MM.1S (cell line): Measurements from ENCODE around the gene AQP5.

ENCODE experiments used
- DNase-seq: peaks from one replicate; pipeline ENCODE4 v3.0.0-alpha.2; 2015
- H2AFZ ChIP-seq: fragments of 300-600 bp; sonication (generic); 2 replicates; pipeline ENCODE4 v1.6.0; 2016; ENCODE audit warnings: antibody characterized with exemption, low read length
- H3F3A ChIP-seq: fragments of 300-600 bp; sonication (generic); 2 replicates; pipeline ENCODE4 v1.6.1; 2016; ENCODE audit warnings: mild to moderate bottlenecking, antibody characterized with exemption, low read length, moderate library complexity, mixed read lengths; ENCODE audit not compliant: insufficient read depth
- H3K27ac ChIP-seq: fragments of 300-600 bp; sonication (generic); 2 replicates; pipeline ENCODE4 v1.5.1; 2016; ENCODE audit warnings: mild to moderate bottlenecking, low read length
- H3K27me3 ChIP-seq: fragments of 300-600 bp; sonication (generic); replicated peaks from 2 replicates; pipeline ENCODE4 v1.6.0; 2016; ENCODE audit warnings: low read length; ENCODE audit not compliant: insufficient read depth
- H3K36me3 ChIP-seq: fragments of 300-600 bp; sonication (generic); replicated peaks from 2 replicates; pipeline ENCODE4 v1.6.1; 2016; ENCODE audit warnings: mild to moderate bottlenecking, low read length, mixed read lengths; ENCODE audit not compliant: insufficient read depth
- H3K4me1 ChIP-seq: fragments of 300-600 bp; sonication (generic); 2 replicates; pipeline ENCODE4 v1.6.1; 2016; ENCODE audit warnings: low read length, mixed read lengths
- H3K4me2 ChIP-seq: fragments of 300-600 bp; sonication (generic); 2 replicates; pipeline ENCODE4 v1.6.0; 2016; ENCODE audit warnings: low read depth, low read length
- H3K4me3 ChIP-seq: fragments of 300-600 bp; sonication (generic); 2 replicates; pipeline ENCODE4 v1.5.1; 2016; ENCODE audit warnings: low read length, mixed read lengths
- H3K79me2 ChIP-seq: fragments of 300-600 bp; sonication (generic); 2 replicates; pipeline ENCODE4 v1.6.1; 2016; ENCODE audit warnings: mixed run types, low read length, mixed read lengths
- H3K9ac ChIP-seq: fragments of 300-600 bp; sonication (generic); 2 replicates; pipeline ENCODE4 v1.6.1; 2016; ENCODE audit warnings: low read length, mixed read lengths
- H3K9me2 ChIP-seq: fragments of 300-600 bp; sonication (generic); replicated peaks from 2 replicates; pipeline ENCODE4 v1.6.1; 2016; ENCODE audit warnings: mild to moderate bottlenecking, low read length, mixed read lengths; ENCODE audit not compliant: insufficient read depth
- H3K9me3 ChIP-seq: fragments of 300-600 bp; sonication (generic); replicated peaks from 2 replicates; pipeline ENCODE4 v1.6.1; 2016; ENCODE audit warnings: mild to moderate bottlenecking, low read length, mixed read lengths; ENCODE audit not compliant: insufficient read depth
- H4K20me1 ChIP-seq: fragments of 300-600 bp; sonication (generic); 2 replicates; pipeline ENCODE4 v1.6.1; 2016; ENCODE audit warnings: mild to moderate bottlenecking, low read length, moderate library complexity, mixed read lengths; ENCODE audit not compliant: insufficient read depth
- CTCF ChIP-seq: fragments of 300-600 bp; sonication (generic); IDR thresholded peaks from 2 replicates; pipeline ENCODE4 v1.5.1; 2016; ENCODE audit warnings: antibody characterized with exemption, low read length, mixed read lengths
- EZH2 ChIP-seq: fragments of 300-600 bp; sonication (generic); optimal IDR thresholded peaks from 2 replicates; pipeline ENCODE3; 2017; ENCODE audit warnings: low read depth, mild to moderate bottlenecking, antibody characterized with exemption, low read length, mixed read lengths
- EZH2phosphoT487 ChIP-seq: fragments of 300-600 bp; sonication (generic); IDR thresholded peaks from 2 replicates; pipeline ENCODE4 v1.6.1; 2018; ENCODE audit warnings: antibody characterized with exemption, low read length

Gene AQP5

GRCh38 chr12:49952391-49953055 lies 9.1 kb upstream of the AQP5 start:
- Histone ChIP-seq H3K27me3 (peaks cover 32% of the 10 kb centered on the region), H3F3A (no peaks in the 10 kb centered on the region), H3K4me2 (no peak overlapping the region), H3K27ac (no peak overlapping the region), H3K4me3 (no peak overlapping the region), H3K4me1 (no peaks in the 10 kb centered on the region), H3K9ac (no peak overlapping the region), H3K79me2 (no peaks in the 10 kb centered on the region), H2AFZ (no peak overlapping the region), H3K36me3 (no peaks in the 10 kb centered on the region), H3K9me2 (no peaks in the 10 kb centered on the region), H4K20me1 (no peaks in the 10 kb centered on the region), H3K9me3 (no peaks in the 10 kb centered on the region)
- TF ChIP-seq EZH2 (no peak), CTCF (no peak), EZH2phosphoT487 (no peak)
- no peak for DNase-seq

DNA sequence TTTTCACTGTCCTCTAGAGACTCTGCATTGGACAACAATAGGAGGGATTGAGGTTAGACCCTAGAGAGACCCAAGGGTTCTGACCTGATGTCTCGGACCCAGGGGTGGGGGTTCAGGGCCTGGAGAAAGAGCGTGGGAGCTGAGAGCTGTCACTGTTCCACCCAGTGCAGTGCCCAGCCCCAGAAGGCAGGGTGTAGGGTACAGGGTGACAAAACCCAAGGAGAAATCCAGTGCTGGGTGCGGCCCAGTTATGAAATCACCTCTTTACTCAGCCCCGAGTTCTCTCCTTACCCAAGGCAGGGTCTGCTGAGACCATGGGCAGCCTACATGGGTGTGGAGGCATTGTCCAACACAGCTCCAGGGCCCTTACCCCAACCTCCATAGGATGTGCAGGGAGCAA lies 8.5 kb upstream of the AQP5 start:
- Histone ChIP-seq H2AFZ (no peak overlapping the region), H3K9ac (no peak overlapping the region), H3F3A (no peaks in the 10 kb centered on the region), H3K4me3 (no peak overlapping the region), H3K4me1 (no peaks in the 10 kb centered on the region), H3K27me3 (peaks cover 38% of the 10 kb centered on the region), H3K79me2 (no peaks in the 10 kb centered on the region), H3K9me2 (no peaks in the 10 kb centered on the region), H3K9me3 (no peaks in the 10 kb centered on the region), H4K20me1 (no peaks in the 10 kb centered on the region), H3K36me3 (no peaks in the 10 kb centered on the region), H3K27ac (no peak overlapping the region), H3K4me2 (no peak overlapping the region)
- TF ChIP-seq EZH2phosphoT487 (no peak), CTCF (no peak), EZH2 (no peak)
- no peak for DNase-seq

GRCh38 chr12:49953961-49954846 lies 7.5 kb upstream of the AQP5 start:
- H3F3A ChIP-seq: no peaks in the 10 kb centered on the region
- no peak overlapping the region for H3K9ac ChIP-seq
- TF ChIP-seq EZH2phosphoT487 (no peak), EZH2 (no peak), CTCF (no peak)
- H3K4me1 ChIP-seq: no peaks in the 10 kb centered on the region
- H3K9me2 ChIP-seq: no peaks in the 10 kb centered on the region
- no peak for DNase-seq
- no peaks in the 10 kb centered on the region for H3K36me3 ChIP-seq
- H4K20me1 ChIP-seq: no peaks in the 10 kb centered on the region
- no peaks in the 10 kb centered on the region for H3K79me2 ChIP-seq
- H3K4me3 ChIP-seq: no peak overlapping the region
- no peaks in the 10 kb centered on the region for H3K9me3 ChIP-seq
- H2AFZ ChIP-seq: no peak overlapping the region
- H3K27me3 ChIP-seq: peaks cover 44% of the 10 kb centered on the region
- H3K4me2 ChIP-seq: no peak overlapping the region
- H3K27ac ChIP-seq: no peak overlapping the region
